ENCODE measurements around the gene GALNT18. TPM values are rescaled to one million over a fixed set of nuclear protein-coding genes. Genes with fewer than 3 reads are reported as not detected.

The GALNT18 gene
- total and polyA plus RNA-seq, 4 donors: 2.1 to 11.0 (median 3.8) TPM

DNA sequence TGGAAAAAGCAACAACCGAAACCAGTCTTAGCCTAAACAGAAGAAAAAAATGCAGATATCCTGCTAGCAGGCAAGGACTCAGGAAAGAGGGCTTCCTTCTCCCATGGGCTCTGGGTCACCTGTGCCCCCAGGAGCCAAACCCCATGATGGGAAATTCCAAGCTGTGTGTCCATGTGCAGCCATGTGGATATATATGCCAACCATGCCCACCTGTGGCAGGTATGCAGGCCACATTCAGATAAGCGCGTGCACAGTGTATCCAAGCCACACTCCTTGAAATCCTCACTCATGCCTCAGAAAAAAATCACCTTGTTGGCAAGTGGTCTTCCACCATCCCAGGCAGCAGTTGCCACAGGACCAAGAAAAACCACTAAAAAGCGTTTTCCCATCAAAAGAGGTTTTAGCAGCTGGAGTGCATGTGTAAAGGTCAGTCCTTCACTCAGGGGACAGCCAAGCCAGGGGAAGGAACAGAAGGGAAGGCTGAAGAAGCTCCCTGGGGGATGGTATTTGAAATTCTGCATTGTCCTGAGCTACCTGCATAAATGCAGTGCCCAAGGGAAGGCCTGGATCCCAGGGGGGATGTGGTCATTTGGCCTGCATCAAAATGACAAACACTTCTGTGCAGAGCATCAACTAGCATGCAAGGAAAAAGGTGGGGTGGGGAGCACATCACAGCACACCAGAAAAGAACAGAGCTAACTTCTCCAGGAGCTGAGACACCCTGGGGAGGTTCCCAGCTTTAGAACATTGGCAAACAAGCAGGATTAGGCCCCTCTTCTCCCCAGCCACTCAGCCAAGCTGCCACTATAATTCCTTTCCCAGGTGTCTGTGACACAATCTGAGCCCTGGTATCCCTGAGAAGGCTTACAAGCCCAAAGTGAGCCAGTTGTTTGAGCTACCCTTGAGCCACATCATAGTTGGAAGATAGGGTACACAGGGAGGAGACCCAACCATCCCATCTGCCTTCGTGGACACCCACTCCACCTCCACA is 76.2 kb downstream of the GALNT18 start:
- WGBS: 91% methylated on average over 5 of the region's 5 CpGs
- Histone ChIP-seq H3K4me1 (ENCODE audit: control insufficient read depth in 4 of 4, insufficient read depth in 4 of 4, low read length in 3 of 4) (no peaks in the 10 kb centered on the region), H3K27me3 (ENCODE audit: control insufficient read depth in 4 of 4, insufficient read depth in 4 of 4, low read length in 3 of 4) (no peaks in the 10 kb centered on the region), H3K27ac (ENCODE audit: low read depth in 1 of 2, low read length in 2 of 2) (no peak overlapping the region), H3K9ac (ENCODE audit: low read depth in 1 of 2, low read length in 2 of 2) (no peak overlapping the region), H3K4me3 (ENCODE audit: low read depth in 1 of 3, low read length in 3 of 3) (no peak overlapping the region), H3K36me3 (ENCODE audit: control insufficient read depth in 4 of 4, insufficient read depth in 3 of 4, low read depth in 1 of 4, low read length in 3 of 4) (no peaks in the 10 kb centered on the region), H3K9me3 (ENCODE audit: control insufficient read depth in 4 of 4, low read length in 3 of 4) (no peaks in the 10 kb centered on the region)
- DNase-seq (ENCODE audit: low spot score): no peak
- no peak for TF ChIP-seq RXRA (IDR thresholded peaks at IDR 0.05)
- TF ChIP-seq FOXA2 (IDR thresholded peaks at IDR 0.05): no peak
- TF ChIP-seq, protein P1, sequence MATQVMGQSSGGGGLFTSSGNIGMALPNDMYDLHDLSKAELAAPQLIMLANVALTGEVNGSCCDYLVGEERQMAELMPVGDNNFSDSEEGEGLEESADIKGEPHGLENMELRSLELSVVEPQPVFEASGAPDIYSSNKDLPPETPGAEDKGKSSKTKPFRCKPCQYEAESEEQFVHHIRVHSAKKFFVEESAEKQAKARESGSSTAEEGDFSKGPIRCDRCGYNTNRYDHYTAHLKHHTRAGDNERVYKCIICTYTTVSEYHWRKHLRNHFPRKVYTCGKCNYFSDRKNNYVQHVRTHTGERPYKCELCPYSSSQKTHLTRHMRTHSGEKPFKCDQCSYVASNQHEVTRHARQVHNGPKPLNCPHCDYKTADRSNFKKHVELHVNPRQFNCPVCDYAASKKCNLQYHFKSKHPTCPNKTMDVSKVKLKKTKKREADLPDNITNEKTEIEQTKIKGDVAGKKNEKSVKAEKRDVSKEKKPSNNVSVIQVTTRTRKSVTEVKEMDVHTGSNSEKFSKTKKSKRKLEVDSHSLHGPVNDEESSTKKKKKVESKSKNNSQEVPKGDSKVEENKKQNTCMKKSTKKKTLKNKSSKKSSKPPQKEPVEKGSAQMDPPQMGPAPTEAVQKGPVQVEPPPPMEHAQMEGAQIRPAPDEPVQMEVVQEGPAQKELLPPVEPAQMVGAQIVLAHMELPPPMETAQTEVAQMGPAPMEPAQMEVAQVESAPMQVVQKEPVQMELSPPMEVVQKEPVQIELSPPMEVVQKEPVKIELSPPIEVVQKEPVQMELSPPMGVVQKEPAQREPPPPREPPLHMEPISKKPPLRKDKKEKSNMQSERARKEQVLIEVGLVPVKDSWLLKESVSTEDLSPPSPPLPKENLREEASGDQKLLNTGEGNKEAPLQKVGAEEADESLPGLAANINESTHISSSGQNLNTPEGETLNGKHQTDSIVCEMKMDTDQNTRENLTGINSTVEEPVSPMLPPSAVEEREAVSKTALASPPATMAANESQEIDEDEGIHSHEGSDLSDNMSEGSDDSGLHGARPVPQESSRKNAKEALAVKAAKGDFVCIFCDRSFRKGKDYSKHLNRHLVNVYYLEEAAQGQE (IDR thresholded peaks at IDR 0.05): no peak
- no peak for TF ChIP-seq NR2F2 (IDR thresholded peaks at IDR 0.05)
- TF ChIP-seq HNF4A (conservative IDR thresholded peaks at IDR 0.05): no peak
- TF ChIP-seq RAD21 (IDR thresholded peaks at IDR 0.05): no peak
- TF ChIP-seq GABPA (IDR thresholded peaks at IDR 0.05 in 1 of 2, conservative IDR thresholded peaks at IDR 0.05 in 1 of 2): no peak
- TF ChIP-seq SP1 (IDR thresholded peaks at IDR 0.05): no peak
- TF ChIP-seq HNF4G (IDR thresholded peaks at IDR 0.05): no peak
- TF ChIP-seq, protein P2, sequence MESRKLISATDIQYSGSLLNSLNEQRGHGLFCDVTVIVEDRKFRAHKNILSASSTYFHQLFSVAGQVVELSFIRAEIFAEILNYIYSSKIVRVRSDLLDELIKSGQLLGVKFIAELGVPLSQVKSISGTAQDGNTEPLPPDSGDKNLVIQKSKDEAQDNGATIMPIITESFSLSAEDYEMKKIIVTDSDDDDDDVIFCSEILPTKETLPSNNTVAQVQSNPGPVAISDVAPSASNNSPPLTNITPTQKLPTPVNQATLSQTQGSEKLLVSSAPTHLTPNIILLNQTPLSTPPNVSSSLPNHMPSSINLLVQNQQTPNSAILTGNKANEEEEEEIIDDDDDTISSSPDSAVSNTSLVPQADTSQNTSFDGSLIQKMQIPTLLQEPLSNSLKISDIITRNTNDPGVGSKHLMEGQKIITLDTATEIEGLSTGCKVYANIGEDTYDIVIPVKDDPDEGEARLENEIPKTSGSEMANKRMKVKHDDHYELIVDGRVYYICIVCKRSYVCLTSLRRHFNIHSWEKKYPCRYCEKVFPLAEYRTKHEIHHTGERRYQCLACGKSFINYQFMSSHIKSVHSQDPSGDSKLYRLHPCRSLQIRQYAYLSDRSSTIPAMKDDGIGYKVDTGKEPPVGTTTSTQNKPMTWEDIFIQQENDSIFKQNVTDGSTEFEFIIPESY (IDR thresholded peaks at IDR 0.05): no peak
- TF ChIP-seq EGR1 (IDR thresholded peaks at IDR 0.05; ENCODE audit: low read depth in 2 of 2): no peak

DNA sequence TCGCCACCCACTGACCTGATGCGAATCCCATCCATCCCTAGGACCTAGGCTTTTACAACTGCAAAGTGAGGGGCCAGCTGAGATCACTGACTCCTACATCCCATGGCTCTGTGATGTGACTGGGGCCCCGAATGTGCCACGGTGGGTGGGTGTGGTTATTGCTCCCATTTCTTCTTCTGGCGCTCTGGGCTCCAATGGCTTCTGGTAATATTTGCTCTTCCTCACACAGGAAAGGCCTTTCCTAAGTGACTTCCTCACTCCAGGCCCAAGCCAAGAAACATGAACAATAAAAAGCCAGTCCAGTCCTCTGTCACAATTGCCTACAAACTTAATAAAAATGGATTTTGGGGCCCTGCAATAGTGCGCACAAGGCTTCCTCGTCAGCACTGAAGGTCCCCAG is 78.1 kb downstream of the GALNT18 start:
- no peak overlapping the region for H3K27ac ChIP-seq (ENCODE audit: low read depth in 1 of 2, low read length in 2 of 2)
- no peaks in the 10 kb centered on the region for H3K9me3 ChIP-seq (ENCODE audit: control insufficient read depth in 4 of 4, low read length in 3 of 4)
- no peak overlapping the region for H3K4me3 ChIP-seq (ENCODE audit: low read depth in 1 of 3, low read length in 3 of 3)
- H3K27me3 ChIP-seq (ENCODE audit: control insufficient read depth in 4 of 4, insufficient read depth in 4 of 4, low read length in 3 of 4): no peaks in the 10 kb centered on the region
- no peak for DNase-seq (ENCODE audit: low spot score)
- H3K9ac ChIP-seq (ENCODE audit: low read depth in 1 of 2, low read length in 2 of 2): no peak overlapping the region
- 90% methylated on average over 7 of the region's 7 CpGs for WGBS
- TF ChIP-seq RAD21 (IDR thresholded peaks at IDR 0.05) (no peak), TAF1 (conservative IDR thresholded peaks at IDR 0.05) (no peak), JUND (IDR thresholded peaks at IDR 0.05) (no peak), EGR1 (IDR thresholded peaks at IDR 0.05; ENCODE audit: low read depth in 2 of 2) (no peak), HNF4G (IDR thresholded peaks at IDR 0.05) (no peak), FOXA2 (IDR thresholded peaks at IDR 0.05) (no peak)
- TF ChIP-seq, protein P2 (IDR thresholded peaks at IDR 0.05): no peak
- peaks cover 0 to 2% (median 0%) of the 10 kb centered on the region in 4 donors for H3K4me1 ChIP-seq (ENCODE audit: control insufficient read depth in 4 of 4, insufficient read depth in 4 of 4, low read length in 3 of 4)
- H3K36me3 ChIP-seq (ENCODE audit: control insufficient read depth in 4 of 4, insufficient read depth in 3 of 4, low read depth in 1 of 4, low read length in 3 of 4): no peaks in the 10 kb centered on the region

Measured in liver (tissue), 9 donors.